ENCODE measurements around the gene SLC2A9.

SLC2A9 gene

DNA sequence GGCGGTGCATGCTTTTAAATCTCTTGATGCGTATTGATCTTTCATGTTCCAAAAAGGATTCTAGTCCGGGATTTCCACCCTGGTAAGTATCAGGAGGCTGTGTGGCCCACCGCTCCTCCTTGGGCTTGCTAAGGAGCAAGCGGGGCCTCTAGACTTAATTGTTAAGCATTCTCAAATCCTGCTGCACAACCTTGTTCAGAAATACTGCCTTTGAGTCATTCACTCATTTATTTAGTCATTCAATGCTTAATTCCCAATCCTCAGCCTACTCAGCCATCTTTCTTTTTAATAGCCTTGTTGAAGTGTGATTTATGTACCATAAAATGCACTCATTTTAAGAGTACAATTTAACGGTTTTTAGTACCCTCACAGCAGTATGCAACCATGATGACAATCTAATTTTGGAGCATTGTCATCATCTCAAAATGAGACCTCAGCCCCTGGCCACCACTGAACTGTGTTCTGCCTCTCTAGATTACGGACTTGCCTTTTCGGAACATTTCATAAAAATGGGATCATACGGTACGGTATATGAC is 15.6 kb upstream of the SLC2A9 start:
- TF ChIP-seq TAF1 (IDR thresholded peaks at IDR 0.05; ENCODE audit: borderline replicate concordance, insufficient read depth, low read length) (no peak), POLR2AphosphoS5 (IDR thresholded peaks at IDR 0.05; ENCODE audit: low read depth, low read length) (no peak), SIN3A (IDR thresholded peaks at IDR 0.05; ENCODE audit: borderline replicate concordance, insufficient read depth, low read length) (no peak), FOXP2 (optimal IDR thresholded peaks at IDR 0.05; ENCODE audit: borderline replicate concordance, extremely low read depth, extremely low read length, insufficient read depth) (no peak)
- TF ChIP-seq, protein P1, sequence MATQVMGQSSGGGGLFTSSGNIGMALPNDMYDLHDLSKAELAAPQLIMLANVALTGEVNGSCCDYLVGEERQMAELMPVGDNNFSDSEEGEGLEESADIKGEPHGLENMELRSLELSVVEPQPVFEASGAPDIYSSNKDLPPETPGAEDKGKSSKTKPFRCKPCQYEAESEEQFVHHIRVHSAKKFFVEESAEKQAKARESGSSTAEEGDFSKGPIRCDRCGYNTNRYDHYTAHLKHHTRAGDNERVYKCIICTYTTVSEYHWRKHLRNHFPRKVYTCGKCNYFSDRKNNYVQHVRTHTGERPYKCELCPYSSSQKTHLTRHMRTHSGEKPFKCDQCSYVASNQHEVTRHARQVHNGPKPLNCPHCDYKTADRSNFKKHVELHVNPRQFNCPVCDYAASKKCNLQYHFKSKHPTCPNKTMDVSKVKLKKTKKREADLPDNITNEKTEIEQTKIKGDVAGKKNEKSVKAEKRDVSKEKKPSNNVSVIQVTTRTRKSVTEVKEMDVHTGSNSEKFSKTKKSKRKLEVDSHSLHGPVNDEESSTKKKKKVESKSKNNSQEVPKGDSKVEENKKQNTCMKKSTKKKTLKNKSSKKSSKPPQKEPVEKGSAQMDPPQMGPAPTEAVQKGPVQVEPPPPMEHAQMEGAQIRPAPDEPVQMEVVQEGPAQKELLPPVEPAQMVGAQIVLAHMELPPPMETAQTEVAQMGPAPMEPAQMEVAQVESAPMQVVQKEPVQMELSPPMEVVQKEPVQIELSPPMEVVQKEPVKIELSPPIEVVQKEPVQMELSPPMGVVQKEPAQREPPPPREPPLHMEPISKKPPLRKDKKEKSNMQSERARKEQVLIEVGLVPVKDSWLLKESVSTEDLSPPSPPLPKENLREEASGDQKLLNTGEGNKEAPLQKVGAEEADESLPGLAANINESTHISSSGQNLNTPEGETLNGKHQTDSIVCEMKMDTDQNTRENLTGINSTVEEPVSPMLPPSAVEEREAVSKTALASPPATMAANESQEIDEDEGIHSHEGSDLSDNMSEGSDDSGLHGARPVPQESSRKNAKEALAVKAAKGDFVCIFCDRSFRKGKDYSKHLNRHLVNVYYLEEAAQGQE (IDR thresholded peaks at IDR 0.05; ENCODE audit: insufficient read depth in 1 of 2, low read depth in 2 of 2, low read length in 2 of 2): no peak

GRCh38 chr4:10035130-10035529 is 13.8 kb upstream of the SLC2A9 start:
- TF ChIP-seq, protein P1 (IDR thresholded peaks at IDR 0.05; ENCODE audit: insufficient read depth in 1 of 2, low read depth in 2 of 2, low read length in 2 of 2): no peak
- no peak for TF ChIP-seq POLR2AphosphoS5 (IDR thresholded peaks at IDR 0.05; ENCODE audit: low read depth, low read length)
- no peak for TF ChIP-seq FOXP2 (optimal IDR thresholded peaks at IDR 0.05; ENCODE audit: borderline replicate concordance, extremely low read depth, extremely low read length, insufficient read depth)

- TF ChIP-seq POLR2AphosphoS5 (IDR thresholded peaks at IDR 0.05; ENCODE audit: low read depth, low read length): no peak
- TF ChIP-seq FOXP2 (optimal IDR thresholded peaks at IDR 0.05; ENCODE audit: borderline replicate concordance, extremely low read depth, extremely low read length, insufficient read depth): no peak
- no peak for TF ChIP-seq SIN3A (IDR thresholded peaks at IDR 0.05; ENCODE audit: borderline replicate concordance, insufficient read depth, low read length)
- TF ChIP-seq TAF1 (IDR thresholded peaks at IDR 0.05; ENCODE audit: borderline replicate concordance, insufficient read depth, low read length): no peak
- TF ChIP-seq, protein P1 (IDR thresholded peaks at IDR 0.05; ENCODE audit: insufficient read depth in 1 of 2, low read depth in 2 of 2, low read length in 2 of 2): no peak
Measured at GRCh38 chr4:10034612-10035104, 13.4 kb upstream of the SLC2A9 start.

GRCh38 chr4:10034136-10034535 is 12.8 kb upstream of the SLC2A9 start:
- no peak for TF ChIP-seq TAF1 (IDR thresholded peaks at IDR 0.05; ENCODE audit: borderline replicate concordance, insufficient read depth, low read length)
- no peak for TF ChIP-seq FOXP2 (optimal IDR thresholded peaks at IDR 0.05; ENCODE audit: borderline replicate concordance, extremely low read depth, extremely low read length, insufficient read depth)

DNA sequence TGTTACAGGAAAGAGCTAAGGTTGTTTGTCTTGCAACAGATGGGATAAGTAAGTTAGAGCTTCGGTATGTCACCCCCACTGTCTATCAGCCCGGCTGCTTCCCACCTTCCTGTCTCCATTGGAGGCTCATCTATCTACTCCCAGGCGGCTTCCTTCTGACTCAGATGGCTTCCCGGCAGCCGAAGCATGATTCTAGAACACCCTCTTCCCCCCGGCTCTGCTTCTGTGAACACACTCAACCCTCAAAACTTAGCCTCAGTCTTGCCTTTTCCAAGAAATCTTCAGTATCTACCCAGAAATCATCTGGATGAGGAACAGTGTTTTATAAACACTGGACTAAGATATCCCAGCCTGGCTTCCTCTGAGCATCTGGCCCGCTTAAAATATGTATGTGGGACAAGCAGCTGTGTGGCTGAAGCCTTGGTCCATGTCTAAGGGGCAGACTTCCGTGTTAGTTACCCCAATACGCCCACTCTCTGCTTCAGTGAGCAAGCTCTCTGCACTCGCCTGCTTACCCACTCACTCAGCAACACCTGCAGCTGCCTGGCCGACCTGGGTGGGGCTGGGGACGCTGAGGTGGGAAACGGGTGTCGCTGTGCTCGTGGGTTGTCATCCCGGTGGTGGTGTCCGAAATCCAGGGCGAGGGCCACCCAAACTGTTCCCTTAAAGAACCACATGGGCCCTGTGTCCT is 12.0 kb upstream of the SLC2A9 start:
- TF ChIP-seq, protein P1 (IDR thresholded peaks at IDR 0.05; ENCODE audit: insufficient read depth in 1 of 2, low read depth in 2 of 2, low read length in 2 of 2): no peak
- TF ChIP-seq SIN3A (IDR thresholded peaks at IDR 0.05; ENCODE audit: borderline replicate concordance, insufficient read depth, low read length): no peak
- no peak for TF ChIP-seq FOXP2 (optimal IDR thresholded peaks at IDR 0.05; ENCODE audit: borderline replicate concordance, extremely low read depth, extremely low read length, insufficient read depth)
- TF ChIP-seq POLR2AphosphoS5 (IDR thresholded peaks at IDR 0.05; ENCODE audit: low read depth, low read length): no peak
- no peak for TF ChIP-seq TAF1 (IDR thresholded peaks at IDR 0.05; ENCODE audit: borderline replicate concordance, insufficient read depth, low read length)
